Activated T-cell treated with anti-CD3 and anti-CD28 coated beads, Interleukin-2, amount 50 U/mL, for 48 hours (primary cell): ENCODE measurements around the gene MAST3.

ENCODE experiments used
- DNase-seq, 2 experiments: peaks; one replicate each; pipeline ENCODE4 v3.0.0-alpha.2; 2020

Gene MAST3

GRCh38 chr19:18193388-18194180, 96.0 kb downstream of the MAST3 start:
- peak; percentile 41 to 46 for DNase-seq

GRCh38 chr19:18194181-18194530, 96.6 kb downstream of the MAST3 start:
- DNase-seq: no peak

- peak; percentile 51 to 61 for DNase-seq
Measured at GRCh38 chr19:18194554-18195238, 97.1 kb downstream of the MAST3 start.

- no peak for DNase-seq
Measured at GRCh38 chr19:18196511-18196845, 98.9 kb downstream of the MAST3 start.

DNA sequence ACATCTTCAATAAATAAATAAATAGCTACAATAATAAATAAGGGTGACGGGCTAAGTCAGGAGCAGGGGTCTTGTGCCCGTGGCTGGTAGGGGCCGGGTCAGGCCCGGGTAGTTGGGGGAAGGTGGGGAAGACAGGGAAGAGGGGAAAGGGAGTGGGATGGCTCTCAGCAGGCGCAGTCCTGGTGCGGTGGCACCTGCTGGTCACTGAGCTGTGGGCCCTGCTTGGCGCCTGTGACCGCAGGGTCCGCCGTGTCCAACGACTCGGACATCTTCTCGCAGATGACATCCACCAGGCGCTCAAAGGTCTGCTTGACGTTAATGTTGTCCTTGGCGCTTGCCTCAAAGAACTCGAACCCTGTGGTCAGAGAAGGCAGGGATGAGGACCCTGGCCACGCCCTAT, 99.7 kb downstream of the MAST3 start:
- no peak for DNase-seq

- DNase-seq: no peak
Measured at GRCh38 chr19:18197941-18198340, 100.4 kb downstream of the MAST3 start.

- DNase-seq: no peak
Measured at GRCh38 chr19:18198374-18198773, 100.8 kb downstream of the MAST3 start.
